AG10803 (cell line): ENCODE data around the gene ZBTB45.

ENCODE experiments used
- DNase-seq: peaks from one replicate; pipeline ENCODE4 v3.0.0; 2010; ENCODE audit warnings: low read depth
- H3K4me3 ChIP-seq: 2 replicates; pipeline ENCODE4 v1.5.1; 2011; ENCODE audit warnings: mild to moderate bottlenecking, low read length, control low read depth
- CTCF ChIP-seq: conservative IDR thresholded peaks from 2 replicates; pipeline ENCODE4 v1.5.1; 2011; ENCODE audit warnings: mild to moderate bottlenecking, low read length, control low read depth, inconsistent platforms

Gene ZBTB45

GRCh38 chr19:58561373-58562121 lies 41.9 kb upstream of the ZBTB45 start:
- TF ChIP-seq CTCF = no peak
- peak overlapping the region; percentile 51 for H3K4me3 ChIP-seq
- DNase-seq = no peak

DNA sequence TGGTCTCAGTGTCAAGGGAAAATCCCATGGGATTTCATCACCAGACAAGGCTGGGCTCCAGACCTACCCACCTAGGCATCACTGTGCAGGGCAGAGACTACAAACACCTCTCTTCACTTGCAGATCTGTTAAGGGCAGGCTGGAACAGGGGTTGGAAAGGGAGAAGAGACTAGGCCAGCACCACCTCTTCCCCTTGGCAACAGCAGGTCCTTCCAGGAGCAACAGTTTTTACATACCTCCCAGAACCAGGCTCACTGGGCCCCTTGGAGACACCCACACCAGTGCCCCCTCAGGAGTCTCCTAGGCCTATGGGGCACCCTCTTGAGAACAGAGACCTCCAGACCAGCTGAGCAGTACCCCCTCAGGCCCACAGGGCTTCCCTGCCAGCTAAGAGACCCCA lies 41.3 kb upstream of the ZBTB45 start:
- TF ChIP-seq CTCF = no peak
- DNase-seq = no peak
- H3K4me3 ChIP-seq = no peak overlapping the region

DNA sequence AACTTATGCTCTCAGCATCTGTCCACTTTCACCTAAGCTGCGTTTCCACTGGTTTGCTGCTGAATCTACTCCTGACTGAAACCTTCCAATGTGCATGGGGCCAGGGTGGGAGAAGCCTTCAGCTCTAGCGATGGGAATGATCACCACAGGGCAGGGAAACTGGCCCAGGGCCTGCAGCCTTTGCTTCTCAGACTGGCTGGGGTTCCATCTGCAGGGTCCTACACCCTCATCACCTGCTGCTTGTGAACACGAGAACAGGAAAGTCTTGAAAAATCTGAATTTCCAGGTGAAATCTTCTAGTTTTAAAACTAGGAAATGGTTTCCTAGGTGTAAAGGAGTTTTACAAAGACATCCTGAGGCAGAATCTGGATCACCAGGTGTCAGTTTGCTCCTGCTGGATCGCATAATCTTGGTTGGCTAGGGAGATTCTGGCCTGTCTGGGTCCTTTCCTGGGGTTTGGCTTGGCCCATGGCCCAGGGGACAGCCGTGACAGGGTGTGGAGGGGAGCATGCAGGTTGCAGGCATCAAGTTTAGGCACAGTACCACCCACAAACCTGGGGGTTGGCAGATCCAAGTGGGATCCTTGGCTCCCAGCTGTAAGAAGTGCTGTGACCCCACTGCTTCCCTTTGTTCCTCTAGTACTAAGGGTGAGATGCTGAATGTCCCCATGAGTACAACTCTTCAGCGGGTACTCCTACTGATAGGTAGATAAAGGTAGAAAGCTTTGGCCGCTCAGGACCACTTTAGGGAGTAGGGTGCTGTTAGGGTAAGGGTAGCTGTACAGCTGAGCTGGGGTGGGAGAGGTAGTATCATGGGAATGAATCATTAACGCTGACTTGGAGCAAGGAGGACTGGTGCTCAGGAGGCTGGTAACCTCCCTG lies 40.6 kb upstream of the ZBTB45 start:
- no peak for TF ChIP-seq CTCF
- peak overlapping the region; percentile 95 for H3K4me3 ChIP-seq
- no peak for DNase-seq

- DNase-seq = peak; percentile 92
- no peak for TF ChIP-seq CTCF
- H3K4me3 ChIP-seq = peak overlapping the region; percentile 95
These were observed 39.8 kb upstream of the ZBTB45 start for GRCh38 chr19:58559275-58560006.

- DNase-seq = peak; percentile 98
- H3K4me3 ChIP-seq = peak overlapping the region; percentile 95
- TF ChIP-seq CTCF = no peak
These were observed 39.1 kb upstream of the ZBTB45 start for GRCh38 chr19:58558623-58559274.

GRCh38 chr19:58558066-58558622 lies 38.5 kb upstream of the ZBTB45 start, which contains the start of gene UBE2M:
Gene UBE2M, minus strand, starts transcription at chr19:58558611. Its CDS starts 230 bp downstream, at chr19:58558381.
- DNase-seq = peak; percentile 51
- H3K4me3 ChIP-seq = peak within 1 kb of the TSS; percentile 95
- TF ChIP-seq CTCF = no peak
